H9 (cell line): ENCODE measurements around the gene ANKRD7. TPM values are rescaled to one million over a fixed set of nuclear protein-coding genes. Genes with fewer than 3 reads are reported as not detected.

Experiments
- DNase-seq: peaks from one replicate; pipeline ENCODE4 v3.0.0-alpha.2; 2017
- H2AFZ ChIP-seq: one replicate; pipeline ENCODE4 v1.6.1; 2013; ENCODE audit warnings: mild to moderate bottlenecking, low read length, control low read depth, moderate library complexity
- H2AK5ac ChIP-seq: 2 replicates; pipeline ENCODE4 v1.6.1; 2013; ENCODE audit warnings: low read length, control low read depth, mixed read lengths; ENCODE audit not compliant: insufficient read length
- H2BK120ac ChIP-seq: one replicate; pipeline ENCODE4 v1.6.1; 2013; ENCODE audit warnings: low read depth, mild to moderate bottlenecking, low read length, control low read depth, inconsistent platforms; ENCODE audit not compliant: poor library complexity, severe bottlenecking
- H2BK12ac ChIP-seq: 2 replicates; pipeline ENCODE4 v1.6.1; 2013; ENCODE audit warnings: low read length, control low read depth, mixed read lengths, low read depth; ENCODE audit not compliant: insufficient read length
- H2BK15ac ChIP-seq: 2 replicates; pipeline ENCODE4 v1.6.1; 2013; ENCODE audit warnings: low read depth, low read length, control low read depth
- H2BK20ac ChIP-seq: one replicate; pipeline ENCODE4 v1.6.1; 2013; ENCODE audit warnings: low read depth, mild to moderate bottlenecking, low read length, control low read depth, inconsistent platforms; ENCODE audit not compliant: poor library complexity, severe bottlenecking
- H2BK5ac ChIP-seq: 2 replicates; pipeline ENCODE4 v1.6.1; 2013; ENCODE audit warnings: low read length, control low read depth, mixed read lengths; ENCODE audit not compliant: insufficient read length
- H3K14ac ChIP-seq: 2 replicates; pipeline ENCODE4 v1.6.1; 2013; ENCODE audit warnings: low read length, control low read depth; ENCODE audit not compliant: insufficient read depth
- H3K18ac ChIP-seq: 2 replicates; pipeline ENCODE4 v1.6.1; 2013; ENCODE audit warnings: low read depth, mild to moderate bottlenecking, mixed read lengths, low read length, control low read depth; ENCODE audit not compliant: insufficient read length
- H3K23ac ChIP-seq: 2 replicates; pipeline ENCODE4 v1.6.1; 2013; ENCODE audit warnings: low read length, control low read depth, mixed read lengths, low read depth; ENCODE audit not compliant: insufficient read length
- H3K23me2 ChIP-seq: 2 replicates; pipeline ENCODE4 v1.6.1; 2013; ENCODE audit warnings: low read depth, mild to moderate bottlenecking, mixed read lengths, low read length, control low read depth; ENCODE audit not compliant: insufficient read length, poor library complexity, severe bottlenecking
- H3K27ac ChIP-seq: 2 replicates; pipeline ENCODE4 v1.5.1; 2013; ENCODE audit warnings: low read length, control low read depth, mixed read lengths, low read depth; ENCODE audit not compliant: insufficient read length
- H3K27me3 ChIP-seq: 2 replicates; pipeline ENCODE4 v1.6.1; 2013; ENCODE audit warnings: low read length, control low read depth, inconsistent platforms; ENCODE audit not compliant: insufficient read depth
- H3K4ac ChIP-seq: 2 replicates; pipeline ENCODE4 v1.6.1; 2013; ENCODE audit warnings: low read depth, mild to moderate bottlenecking, control low read depth, inconsistent platforms, low read length, moderate library complexity
- H3K4me1 ChIP-seq: 2 replicates; pipeline ENCODE4 v1.6.1; 2013; ENCODE audit warnings: low read length, control low read depth, inconsistent platforms; ENCODE audit not compliant: insufficient read depth
- H3K4me2 ChIP-seq: 2 replicates; pipeline ENCODE4 v1.6.1; 2013; ENCODE audit warnings: low read length, control low read depth, mixed read lengths; ENCODE audit not compliant: insufficient read length, insufficient read depth
- H3K56ac ChIP-seq: 2 replicates; pipeline ENCODE4 v1.6.1; 2013; ENCODE audit warnings: low read depth, mild to moderate bottlenecking, mixed read lengths, low read length, control low read depth; ENCODE audit not compliant: insufficient read length
- H3K79me1 ChIP-seq: 2 replicates; pipeline ENCODE4 v1.6.1; 2013; ENCODE audit warnings: low read depth, mild to moderate bottlenecking, moderate library complexity, low read length, control low read depth, inconsistent platforms; ENCODE audit not compliant: insufficient read depth, poor library complexity, severe bottlenecking
- H3K79me2 ChIP-seq: 2 replicates; pipeline ENCODE4 v1.6.1; 2013; ENCODE audit warnings: low read length, control low read depth, inconsistent platforms; ENCODE audit not compliant: insufficient read depth
- H3K9ac ChIP-seq: 2 replicates; pipeline ENCODE4 v1.6.1; 2013; ENCODE audit warnings: low read length, control low read depth, mixed read lengths; ENCODE audit not compliant: insufficient read length; ENCODE audit errors: extremely low read depth
- H3K9me3 ChIP-seq: one replicate; pipeline ENCODE4 v1.6.1; 2013; ENCODE audit warnings: low read depth, low read length, inconsistent platforms; ENCODE audit not compliant: control insufficient read depth
- H3T11ph ChIP-seq: one replicate; pipeline ENCODE4 v1.6.1; 2013; ENCODE audit warnings: mild to moderate bottlenecking, low read length, control low read depth, inconsistent platforms
- H4K20me1 ChIP-seq: one replicate; pipeline ENCODE4 v1.6.1; 2013; ENCODE audit not compliant: control insufficient read depth, insufficient read length, insufficient read depth
- H4K5ac ChIP-seq: 2 replicates; pipeline ENCODE4 v1.6.1; 2013; ENCODE audit warnings: low read depth, mild to moderate bottlenecking, mixed read lengths, low read length, control low read depth; ENCODE audit not compliant: insufficient read length
- H4K8ac ChIP-seq: replicated peaks from 2 replicates; pipeline ENCODE4 v1.6.1; 2013; ENCODE audit warnings: low read length, control low read depth, mixed read lengths, low read depth; ENCODE audit not compliant: insufficient read length
- H4K91ac ChIP-seq: 2 replicates; pipeline ENCODE4 v1.6.1; 2013; ENCODE audit warnings: low read depth, mild to moderate bottlenecking, moderate library complexity, mixed read lengths, low read length, control low read depth; ENCODE audit not compliant: insufficient read length
- H3K27ac Mint-ChIP-seq, 3 experiments: 2 replicates in 2 of 3; 3 replicates in 1 of 3; pipeline ENCODE4 v1.8.0; 2020 to 2021; ENCODE audit warnings: mixed read lengths in 3 of 3, mild to moderate bottlenecking in 1 of 3, moderate library complexity in 1 of 3
- H3K27me3 Mint-ChIP-seq: 2 replicates; pipeline ENCODE4 v1.8.0; 2021; ENCODE audit warnings: low read depth, mild to moderate bottlenecking, moderate library complexity, mixed read lengths
- H3K36me3 Mint-ChIP-seq, 3 experiments: 2 replicates in 2 of 3; 3 replicates in 1 of 3; pipeline ENCODE4 v1.8.0; 2020 to 2021; ENCODE audit warnings: low read depth in 3 of 3, mixed read lengths in 3 of 3; ENCODE audit not compliant: insufficient read depth in 1 of 3
- H3K4me1 Mint-ChIP-seq, 2 experiments: 2 replicates each; pipeline ENCODE4 v1.8.0; 2020; ENCODE audit warnings: mixed read lengths in 2 of 2
- H3K4me3 Mint-ChIP-seq, 2 experiments: 2 replicates in 1 of 2; 3 replicates in 1 of 2; pipeline ENCODE4 v1.8.0; 2020 to 2021; ENCODE audit warnings: mild to moderate bottlenecking in 2 of 2, mixed read lengths in 2 of 2, moderate library complexity in 1 of 2
- H3K9me3 Mint-ChIP-seq, 2 experiments: 2 replicates in 1 of 2; 3 replicates in 1 of 2; pipeline ENCODE4 v1.8.0; 2020; ENCODE audit warnings: mild to moderate bottlenecking in 2 of 2, mixed read lengths in 2 of 2, moderate library complexity in 1 of 2
- WGBS: extraction: QIAGEN DNeasy Blood & Tissue Kit; methylation state at CpG from one replicate; pipeline ENCODE4 v1.1.7; 2013; ENCODE audit warnings: missing lambda C conversion rate, low lambda C conversion rate, mixed read lengths; ENCODE audit not compliant: insufficient read length; ENCODE audit errors: extremely low coverage; 5-methylcytosine and 5-hydroxymethylcytosine counted together
- long read RNA-seq: library from polyadenylated mRNA; unstranded; transcript quantifications from one replicate; pipeline ENCODE4 v2.0.0, GENCODE V29; 2020
- total RNA-seq: library from RNA; stranded (reverse); gene quantifications from 2 replicates; pipeline ENCODE4 v1.2.1, GENCODE V29; 2021
- TF ChIP-seq, protein P1 (sequence below): fragments of 200-600 bp; sonication (generic); conservative IDR thresholded peaks from 3 replicates; pipeline ENCODE4 v1.8.0; 2021; ENCODE audit warnings: antibody characterized with exemption, mild to moderate bottlenecking

The ANKRD7 gene, protein sequence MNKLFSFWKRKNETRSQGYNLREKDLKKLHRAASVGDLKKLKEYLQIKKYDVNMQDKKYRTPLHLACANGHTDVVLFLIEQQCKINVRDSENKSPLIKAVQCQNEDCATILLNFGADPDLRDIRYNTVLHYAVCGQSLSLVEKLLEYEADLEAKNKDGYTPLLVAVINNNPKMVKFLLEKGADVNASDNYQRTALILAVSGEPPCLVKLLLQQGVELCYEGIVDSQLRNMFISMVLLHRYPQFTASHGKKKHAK
- not detected in 2 replicates for total RNA-seq
- long read RNA-seq, result 0 reads

DNA sequence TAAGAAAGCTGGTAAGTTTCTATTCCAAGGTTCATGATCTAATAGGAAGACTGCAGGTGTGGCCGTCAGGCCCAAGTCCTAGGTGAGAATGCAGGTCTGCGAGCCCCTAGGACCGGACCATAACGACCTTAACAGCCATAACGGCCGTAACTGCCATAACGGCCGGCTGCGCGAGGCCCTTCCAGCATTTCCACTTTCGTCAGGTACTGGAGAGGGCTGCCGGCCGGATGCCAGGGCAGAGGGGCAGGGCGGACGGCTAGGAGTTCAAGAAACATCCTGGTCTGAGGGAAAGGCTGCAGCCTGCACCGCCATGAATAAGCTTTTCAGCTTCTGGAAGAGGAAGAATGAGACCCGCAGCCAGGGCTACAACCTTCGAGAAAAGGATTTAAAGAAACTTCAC, at the start of gene ANKRD7:
Gene ANKRD7, plus strand, starts transcription at position 184 of the 400 bp plus-strand sequence. Its CDS starts 127 bp downstream, at position 311.
- Histone ChIP-seq H3K27me3 (no peaks in the 10 kb centered on the region), H3K79me1 (no peaks in the 10 kb centered on the region), H2BK15ac (no peak within 1 kb of the TSS), H2AFZ (no peak within 1 kb of the TSS), H3K56ac (no peak within 1 kb of the TSS), H4K5ac (no peak within 1 kb of the TSS), H2BK120ac (no peak within 1 kb of the TSS), H2BK5ac (no peak within 1 kb of the TSS), H3K27ac (no peak within 1 kb of the TSS), H3K23ac (no peak within 1 kb of the TSS), H3K4ac (no peak within 1 kb of the TSS), H3K14ac (no peak within 1 kb of the TSS; the same call in 1 of the 2 replicates), H3K23me2 (no peaks in the 10 kb centered on the region), H3K4me2 (no peak within 1 kb of the TSS), H3K9me3 (no peaks in the 10 kb centered on the region), H3K4me1 (no peaks in the 10 kb centered on the region), H3K9ac (no peak within 1 kb of the TSS), H4K8ac (no peak within 1 kb of the TSS), H4K91ac (no peak within 1 kb of the TSS), H3T11ph (no peak within 1 kb of the TSS), H2AK5ac (no peak within 1 kb of the TSS), H4K20me1 (no peaks in the 10 kb centered on the region), H2BK20ac (no peak within 1 kb of the TSS), H3K18ac (no peak within 1 kb of the TSS), H2BK12ac (no peak within 1 kb of the TSS), H3K79me2 (no peaks in the 10 kb centered on the region)
- Mint-ChIP-seq H3K27ac (no peak within 1 kb of the TSS), H3K36me3 (no peaks in the 10 kb centered on the region), H3K27me3 (no peaks in the 10 kb centered on the region), H3K4me1 (no peaks in the 10 kb centered on the region), H3K4me3 (no peak within 1 kb of the TSS), H3K9me3 (no peaks in the 10 kb centered on the region)
- TF ChIP-seq, protein P1, sequence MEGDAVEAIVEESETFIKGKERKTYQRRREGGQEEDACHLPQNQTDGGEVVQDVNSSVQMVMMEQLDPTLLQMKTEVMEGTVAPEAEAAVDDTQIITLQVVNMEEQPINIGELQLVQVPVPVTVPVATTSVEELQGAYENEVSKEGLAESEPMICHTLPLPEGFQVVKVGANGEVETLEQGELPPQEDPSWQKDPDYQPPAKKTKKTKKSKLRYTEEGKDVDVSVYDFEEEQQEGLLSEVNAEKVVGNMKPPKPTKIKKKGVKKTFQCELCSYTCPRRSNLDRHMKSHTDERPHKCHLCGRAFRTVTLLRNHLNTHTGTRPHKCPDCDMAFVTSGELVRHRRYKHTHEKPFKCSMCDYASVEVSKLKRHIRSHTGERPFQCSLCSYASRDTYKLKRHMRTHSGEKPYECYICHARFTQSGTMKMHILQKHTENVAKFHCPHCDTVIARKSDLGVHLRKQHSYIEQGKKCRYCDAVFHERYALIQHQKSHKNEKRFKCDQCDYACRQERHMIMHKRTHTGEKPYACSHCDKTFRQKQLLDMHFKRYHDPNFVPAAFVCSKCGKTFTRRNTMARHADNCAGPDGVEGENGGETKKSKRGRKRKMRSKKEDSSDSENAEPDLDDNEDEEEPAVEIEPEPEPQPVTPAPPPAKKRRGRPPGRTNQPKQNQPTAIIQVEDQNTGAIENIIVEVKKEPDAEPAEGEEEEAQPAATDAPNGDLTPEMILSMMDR, result no peak
- DNase-seq, result no peak
- WGBS, result no CpG with 5 or more reads among the region's 18 CpGs
